A673 (cell line): Measurements from ENCODE around the gene TRAF7.

Experiments used
- EZH2 ChIP-seq: fragments of 200-600 bp; sonication (generic); IDR thresholded peaks from 2 replicates; pipeline ENCODE4 v1.6.1; 2017; ENCODE audit warnings: borderline replicate concordance, low read depth, mild to moderate bottlenecking, mixed read lengths, antibody characterized with exemption, low read length; ENCODE audit not compliant: poor library complexity, severe bottlenecking
- TF ChIP-seq, protein P1 (sequence below): fragments of 300-800, 200-600 bp; sonication (generic); conservative IDR thresholded peaks from 2 replicates; pipeline ENCODE4 v1.5.1; 2017; ENCODE audit warnings: low read depth, mild to moderate bottlenecking, antibody characterized with exemption, low read length, moderate library complexity, mixed read lengths

- TF ChIP-seq, protein P1, sequence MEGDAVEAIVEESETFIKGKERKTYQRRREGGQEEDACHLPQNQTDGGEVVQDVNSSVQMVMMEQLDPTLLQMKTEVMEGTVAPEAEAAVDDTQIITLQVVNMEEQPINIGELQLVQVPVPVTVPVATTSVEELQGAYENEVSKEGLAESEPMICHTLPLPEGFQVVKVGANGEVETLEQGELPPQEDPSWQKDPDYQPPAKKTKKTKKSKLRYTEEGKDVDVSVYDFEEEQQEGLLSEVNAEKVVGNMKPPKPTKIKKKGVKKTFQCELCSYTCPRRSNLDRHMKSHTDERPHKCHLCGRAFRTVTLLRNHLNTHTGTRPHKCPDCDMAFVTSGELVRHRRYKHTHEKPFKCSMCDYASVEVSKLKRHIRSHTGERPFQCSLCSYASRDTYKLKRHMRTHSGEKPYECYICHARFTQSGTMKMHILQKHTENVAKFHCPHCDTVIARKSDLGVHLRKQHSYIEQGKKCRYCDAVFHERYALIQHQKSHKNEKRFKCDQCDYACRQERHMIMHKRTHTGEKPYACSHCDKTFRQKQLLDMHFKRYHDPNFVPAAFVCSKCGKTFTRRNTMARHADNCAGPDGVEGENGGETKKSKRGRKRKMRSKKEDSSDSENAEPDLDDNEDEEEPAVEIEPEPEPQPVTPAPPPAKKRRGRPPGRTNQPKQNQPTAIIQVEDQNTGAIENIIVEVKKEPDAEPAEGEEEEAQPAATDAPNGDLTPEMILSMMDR, result no peak
- no peak for TF ChIP-seq EZH2
These were observed 38.7 kb downstream of the TRAF7 start for GRCh38 chr16:2194166-2194834.
